Tibial artery (tissue), 4 donors: ENCODE data around the gene MRPL48.
"Not testable (repeated sequence)": the region's sequence is repeated elsewhere in the genome, so short reads cannot be mapped to it uniquely, and the experiment has no call there.

ENCODE experiments used
- DNase-seq, 2 donors: peaks; one replicate each; pipeline ENCODE4 v3.0.0-alpha.2; 2019
- H3K27ac ChIP-seq, 2 donors: fragments of 200-600 bp; sonication (generic) in 1 of 2; 1 replicate in 1 of 2; 2 replicates in 1 of 2; pipeline ENCODE4 v1.5.1; 2018 to 2019; ENCODE audit warnings: mild to moderate bottlenecking in 1 of 2
- H3K27me3 ChIP-seq, 2 donors: fragments of 200-600 bp; sonication (generic) in 1 of 2; one replicate each; pipeline versions ENCODE4 v1.5.1 to v1.6.0; 2016 to 2019
- H3K36me3 ChIP-seq, 3 donors: fragments of 200-600 bp; sonication (generic) in 2 of 3; one replicate each; pipeline ENCODE4 v1.5.1; 2016 to 2019; ENCODE audit warnings: mild to moderate bottlenecking in 2 of 3
- H3K4me1 ChIP-seq, 4 donors: fragments of 200-600 bp; sonication (generic) in 2 of 4; 1 replicate in 3 of 4; 2 replicates in 1 of 4; pipeline ENCODE4 v1.5.1; 2016 to 2019
- H3K4me3 ChIP-seq, 2 donors: fragments of 200-600 bp; sonication (generic) in 1 of 2; 1 replicate in 1 of 2; 2 replicates in 1 of 2; pipeline ENCODE4 v1.5.1; 2018 to 2019; ENCODE audit warnings: mild to moderate bottlenecking in 2 of 2
- H3K9me3 ChIP-seq, 3 donors: fragments of 200-600 bp; sonication (generic) in 1 of 3; one replicate each; pipeline ENCODE4 v1.5.1; 2016 to 2019
- CTCF ChIP-seq, 2 experiments: fragments of 200-600 bp in 1 of 2; fragments of 450-650 bp in 1 of 2; IDR thresholded peaks; one replicate each; pipeline ENCODE4 v1.5.1; 2017 to 2019; ENCODE audit warnings: antibody characterized with exemption in 2 of 2, mild to moderate bottlenecking in 1 of 2, moderate library complexity in 1 of 2
- intact Hi-C: fragments of 100-400 bp; cut with DNase I; formaldehyde crosslinking; loops from one replicate; pipeline ENCODE4 v1.15.0; 2023; ENCODE audit warnings: low total_unique reads

The MRPL48 gene

GRCh38 chr11:73749118-73749517 lies 38.6 kb upstream of the MRPL48 start:
- intact Hi-C loops: no loop called here
- H3K36me3 ChIP-seq: no peaks in the 10 kb centered on the region
- H3K9me3 ChIP-seq: no peaks in the 10 kb centered on the region
- no peak overlapping the region for H3K4me3 ChIP-seq
- no peak for TF ChIP-seq CTCF (IDR thresholded peaks at IDR 0.05)
- no peaks in the 10 kb centered on the region for H3K27me3 ChIP-seq
- H3K27ac ChIP-seq: no peak overlapping the region
- no peak for DNase-seq
- H3K4me1 ChIP-seq: peaks cover 0 to 68% (median 33%) of the 10 kb centered on the region in 4 donors

GRCh38 chr11:73750228-73750627 lies 37.4 kb upstream of the MRPL48 start:
- intact Hi-C loops: no loop called here
- TF ChIP-seq CTCF (IDR thresholded peaks at IDR 0.05): no peak
- H3K4me1 ChIP-seq: peaks cover 0 to 60% (median 31%) of the 10 kb centered on the region in 4 donors
- DNase-seq: no peak
- no peaks in the 10 kb centered on the region for H3K36me3 ChIP-seq
- H3K9me3 ChIP-seq: no peaks in the 10 kb centered on the region
- no peak overlapping the region for H3K27ac ChIP-seq
- no peak overlapping the region for H3K4me3 ChIP-seq
- H3K27me3 ChIP-seq: no peaks in the 10 kb centered on the region

- H3K27ac ChIP-seq, H3K9me3 ChIP-seq, DNase-seq, H3K4me3 ChIP-seq, H3K27me3 ChIP-seq, H3K36me3 ChIP-seq, intact Hi-C loops: not testable (repeated sequence)
- peaks cover 0 to 56% (median 27%) of the 10 kb centered on the region in 4 donors for H3K4me1 ChIP-seq
These were observed 36.8 kb upstream of the MRPL48 start for GRCh38 chr11:73750862-73751261.

- DNase-seq: peak in 1 of 2 donors; percentile 21
- intact Hi-C loops: no loop called here
- H3K4me3 ChIP-seq: no peak overlapping the region
- no peak overlapping the region for H3K27ac ChIP-seq
- no peak for TF ChIP-seq CTCF (IDR thresholded peaks at IDR 0.05)
- peaks cover 0 to 58% (median 29%) of the 10 kb centered on the region in 4 donors for H3K4me1 ChIP-seq
- no peaks in the 10 kb centered on the region for H3K36me3 ChIP-seq
- H3K9me3 ChIP-seq: no peaks in the 10 kb centered on the region
- H3K27me3 ChIP-seq: no peaks in the 10 kb centered on the region
These were observed 35.3 kb upstream of the MRPL48 start for GRCh38 chr11:73752216-73752867.

DNA sequence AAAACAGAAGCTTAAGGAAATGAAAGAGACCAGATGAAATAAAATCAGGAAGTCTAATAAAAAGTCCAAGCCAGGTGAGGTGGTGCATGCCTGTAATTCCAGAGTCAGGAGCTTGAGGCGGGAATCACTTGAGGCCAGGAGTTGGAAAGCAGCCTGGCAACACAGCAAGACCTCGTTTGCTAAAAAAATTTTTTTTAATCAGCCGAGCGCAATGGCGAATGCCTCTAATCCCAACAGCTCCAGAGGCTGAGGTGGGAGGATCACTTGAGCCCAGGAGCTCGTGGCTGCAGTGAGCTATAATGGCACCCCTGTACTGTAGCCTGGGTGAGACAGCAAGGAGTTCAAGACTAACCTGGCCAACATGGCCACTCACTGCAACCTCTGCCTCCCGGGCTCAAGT lies 34.8 kb upstream of the MRPL48 start:
- Histone ChIP-seq H3K4me3 (no peak overlapping the region), H3K27ac (no peak overlapping the region), H3K36me3 (no peaks in the 10 kb centered on the region), H3K9me3 (no peaks in the 10 kb centered on the region), H3K27me3 (no peaks in the 10 kb centered on the region), H3K4me1 (peaks cover 0 to 57% (median 32%) of the 10 kb centered on the region in 4 donors)
- DNase-seq: no peak
- intact Hi-C loops: no loop called here
- no peak for TF ChIP-seq CTCF (IDR thresholded peaks at IDR 0.05)

DNA sequence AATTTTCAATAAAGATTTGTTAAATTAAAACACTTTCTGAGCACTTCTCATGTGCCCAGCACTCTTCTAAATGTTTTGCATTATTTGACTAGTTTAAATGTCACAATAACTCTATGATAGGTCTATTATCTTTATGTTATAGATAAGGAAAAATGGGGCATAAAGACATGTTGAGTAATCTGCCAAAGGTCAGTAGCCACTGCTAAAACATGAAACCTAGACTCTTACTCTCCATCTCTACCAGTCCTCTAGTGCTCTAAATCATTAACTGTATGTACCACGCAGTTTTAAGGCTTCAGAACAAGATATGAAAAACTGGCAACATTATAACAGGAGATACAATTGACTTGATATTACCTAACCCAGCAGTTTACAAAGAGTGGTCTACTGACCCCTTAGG lies 33.7 kb upstream of the MRPL48 start:
- TF ChIP-seq CTCF (IDR thresholded peaks at IDR 0.05): no peak
- H3K27me3 ChIP-seq: no peaks in the 10 kb centered on the region
- intact Hi-C loops: no loop called here
- H3K4me1 ChIP-seq: peaks cover 0 to 63% (median 40%) of the 10 kb centered on the region in 4 donors
- no peaks in the 10 kb centered on the region for H3K36me3 ChIP-seq
- no peaks in the 10 kb centered on the region for H3K9me3 ChIP-seq
- no peak for DNase-seq
- no peak overlapping the region for H3K27ac ChIP-seq
- H3K4me3 ChIP-seq: no peak overlapping the region
